Measurements from ENCODE around the gene GPX5. TPM values are rescaled to one million over a fixed set of nuclear protein-coding genes. Genes with fewer than 3 reads are reported as not detected.

The GPX5 gene
- total RNA-seq, 2 experiments from 2014 or later, result 0.09 TPM; not detected in 1

DNA sequence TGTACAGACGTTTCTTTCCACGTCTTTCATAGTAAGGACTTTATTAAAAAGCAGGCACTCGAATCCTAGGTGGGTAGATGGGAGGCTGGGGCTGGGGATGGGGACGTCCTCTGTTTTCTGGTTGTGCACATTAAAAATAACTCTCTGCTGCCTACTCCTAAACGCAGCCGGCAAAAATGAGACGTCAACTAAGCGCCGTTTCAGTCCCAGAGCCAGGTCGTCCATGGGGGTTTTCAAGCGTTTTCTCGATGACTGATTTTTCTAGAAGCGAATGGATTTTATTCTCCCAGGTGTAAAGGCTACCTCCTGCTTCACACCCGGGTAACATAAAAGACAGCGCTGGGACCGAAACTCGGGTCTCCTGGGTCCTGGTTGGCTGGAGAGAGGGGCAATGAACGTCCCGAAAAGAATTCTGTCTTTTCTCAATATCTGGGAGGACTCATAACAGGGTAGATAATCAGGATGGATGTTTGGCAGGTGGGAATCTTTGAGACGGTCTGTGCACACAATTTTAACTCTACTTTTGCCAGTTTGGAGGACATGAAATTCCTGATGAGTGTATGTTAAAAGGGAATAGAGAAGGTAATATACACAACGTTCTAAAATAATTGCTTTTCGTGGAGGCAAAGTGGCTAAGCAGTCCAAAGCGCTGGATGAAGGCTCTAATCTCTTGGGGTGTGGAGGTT, 35.3 kb upstream of the GPX5 start:
- POLR2A ChIA-PET, result no interaction called here
- TF ChIP-seq EZH2phosphoT487 (IDR thresholded peaks at IDR 0.05; ENCODE audit: borderline replicate concordance, low read depth, low read length), result no peak
- TF ChIP-seq, protein P1, sequence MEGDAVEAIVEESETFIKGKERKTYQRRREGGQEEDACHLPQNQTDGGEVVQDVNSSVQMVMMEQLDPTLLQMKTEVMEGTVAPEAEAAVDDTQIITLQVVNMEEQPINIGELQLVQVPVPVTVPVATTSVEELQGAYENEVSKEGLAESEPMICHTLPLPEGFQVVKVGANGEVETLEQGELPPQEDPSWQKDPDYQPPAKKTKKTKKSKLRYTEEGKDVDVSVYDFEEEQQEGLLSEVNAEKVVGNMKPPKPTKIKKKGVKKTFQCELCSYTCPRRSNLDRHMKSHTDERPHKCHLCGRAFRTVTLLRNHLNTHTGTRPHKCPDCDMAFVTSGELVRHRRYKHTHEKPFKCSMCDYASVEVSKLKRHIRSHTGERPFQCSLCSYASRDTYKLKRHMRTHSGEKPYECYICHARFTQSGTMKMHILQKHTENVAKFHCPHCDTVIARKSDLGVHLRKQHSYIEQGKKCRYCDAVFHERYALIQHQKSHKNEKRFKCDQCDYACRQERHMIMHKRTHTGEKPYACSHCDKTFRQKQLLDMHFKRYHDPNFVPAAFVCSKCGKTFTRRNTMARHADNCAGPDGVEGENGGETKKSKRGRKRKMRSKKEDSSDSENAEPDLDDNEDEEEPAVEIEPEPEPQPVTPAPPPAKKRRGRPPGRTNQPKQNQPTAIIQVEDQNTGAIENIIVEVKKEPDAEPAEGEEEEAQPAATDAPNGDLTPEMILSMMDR (conservative IDR thresholded peaks at IDR 0.05; ENCODE audit: low read length), result no peak
- H2AFZ ChIP-seq (ENCODE audit: low read length), result no peak overlapping the region
- H3K4me1 ChIP-seq (ENCODE audit: insufficient read depth, low read length, poor library complexity, severe bottlenecking), result no peaks in the 10 kb centered on the region
- no peaks in the 10 kb centered on the region for H3K36me3 ChIP-seq (ENCODE audit: insufficient read depth, low read length)
- no peak overlapping the region for H3K4me3 ChIP-seq (ENCODE audit: low read depth, low read length, poor library complexity, severe bottlenecking)
- CTCF ChIA-PET (ENCODE audit: unreplicated experiment), result no interaction called here
- H3K4me2 ChIP-seq (ENCODE audit: low read length), result no peak overlapping the region
- no peak overlapping the region for H3K27ac ChIP-seq (ENCODE audit: low read depth, low read length, poor library complexity, severe bottlenecking)
- no peaks in the 10 kb centered on the region for H3K9me2 ChIP-seq (ENCODE audit: insufficient read depth, low read length)
- no peak for DNase-seq (ENCODE audit: low spot score)
- no TSS peak for BruUV-seq (replicated peaks)
- intact Hi-C loops (cut with micrococcal nuclease; ENCODE audit: unreplicated experiment), result no loop called here
- H4K20me1 ChIP-seq (ENCODE audit: insufficient read depth, low read length), result no peaks in the 10 kb centered on the region
- no peaks in the 10 kb centered on the region for H3K79me2 ChIP-seq (ENCODE audit: insufficient read depth, low read depth, low read length)
- H3K9me3 ChIP-seq (ENCODE audit: low read length), result no peaks in the 10 kb centered on the region

DNA sequence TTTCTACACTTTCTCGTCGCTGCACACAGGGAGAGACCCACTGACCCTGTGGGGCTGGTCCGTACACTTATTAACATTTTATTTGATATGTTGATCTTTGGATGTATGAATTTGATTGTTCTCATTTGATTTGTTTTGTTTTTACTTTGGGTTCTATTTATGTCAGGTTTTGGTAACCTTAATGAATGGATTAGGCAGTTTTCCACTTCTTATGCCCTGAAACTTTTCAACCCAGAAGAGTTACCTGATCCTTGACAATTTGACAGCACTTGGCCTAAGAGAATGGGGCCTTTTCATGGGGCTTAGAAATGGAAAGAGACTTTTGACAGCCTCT, 33.7 kb upstream of the GPX5 start:
- POLR2A ChIA-PET, result no interaction called here
- no peak for DNase-seq (ENCODE audit: low spot score)
- Histone ChIP-seq H3K27ac (ENCODE audit: low read depth, low read length, poor library complexity, severe bottlenecking) (no peak overlapping the region), H3K9me2 (ENCODE audit: insufficient read depth, low read length) (no peaks in the 10 kb centered on the region), H3K79me2 (ENCODE audit: insufficient read depth, low read depth, low read length) (no peaks in the 10 kb centered on the region), H3K9me3 (ENCODE audit: low read length) (no peaks in the 10 kb centered on the region), H3K36me3 (ENCODE audit: insufficient read depth, low read length) (no peaks in the 10 kb centered on the region), H3K4me1 (ENCODE audit: insufficient read depth, low read length, poor library complexity, severe bottlenecking) (no peaks in the 10 kb centered on the region), H4K20me1 (ENCODE audit: insufficient read depth, low read length) (no peaks in the 10 kb centered on the region), H3K4me3 (ENCODE audit: low read depth, low read length, poor library complexity, severe bottlenecking) (no peak overlapping the region), H3K4me2 (ENCODE audit: low read length) (no peak overlapping the region), H2AFZ (ENCODE audit: low read length) (no peak overlapping the region)
- BruUV-seq (replicated peaks), result no TSS peak
- TF ChIP-seq EZH2phosphoT487 (IDR thresholded peaks at IDR 0.05; ENCODE audit: borderline replicate concordance, low read depth, low read length), result no peak
- TF ChIP-seq, protein P1 (conservative IDR thresholded peaks at IDR 0.05; ENCODE audit: low read length), result no peak
- intact Hi-C loops (cut with micrococcal nuclease; ENCODE audit: unreplicated experiment), result no loop called here
- CTCF ChIA-PET (ENCODE audit: unreplicated experiment), result no interaction called here

DNA sequence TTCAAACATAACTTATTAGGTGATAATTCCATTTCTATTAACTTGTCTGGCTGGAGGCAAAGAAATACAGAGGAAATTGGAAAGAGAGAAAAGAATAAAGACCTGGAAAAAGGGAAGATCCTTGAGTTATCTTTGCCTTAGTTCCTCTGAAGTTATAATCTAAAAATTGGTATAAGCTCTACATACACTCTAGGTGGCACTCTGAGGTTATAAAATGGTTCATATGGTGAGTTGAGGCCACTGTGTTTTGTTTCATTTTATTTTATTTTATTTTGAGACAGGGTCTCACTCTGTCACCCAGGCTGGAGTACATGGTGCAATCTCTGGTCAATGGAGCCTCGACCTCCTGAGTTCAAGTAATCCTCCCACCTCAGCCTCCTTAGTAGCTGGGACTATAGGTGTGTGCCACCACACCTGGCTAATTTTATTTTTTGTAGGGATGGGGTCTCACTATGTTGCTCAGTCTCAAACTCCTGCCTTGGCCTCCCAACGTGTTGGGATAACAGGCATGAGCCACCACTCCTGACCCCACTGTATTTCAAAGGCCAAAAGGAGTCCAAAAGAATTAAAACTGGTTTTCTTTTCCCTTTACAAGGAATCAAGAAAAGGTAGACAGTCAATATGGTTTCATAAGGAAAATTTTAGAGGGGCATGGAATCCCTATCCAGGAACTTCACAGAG, 29.4 kb upstream of the GPX5 start:
- Histone ChIP-seq H3K4me1 (ENCODE audit: insufficient read depth, low read length, poor library complexity, severe bottlenecking) (no peaks in the 10 kb centered on the region), H3K4me2 (ENCODE audit: low read length) (no peak overlapping the region), H3K27ac (ENCODE audit: low read depth, low read length, poor library complexity, severe bottlenecking) (no peak overlapping the region), H3K79me2 (ENCODE audit: insufficient read depth, low read depth, low read length) (no peaks in the 10 kb centered on the region), H3K36me3 (ENCODE audit: insufficient read depth, low read length) (no peaks in the 10 kb centered on the region), H3K9me3 (ENCODE audit: low read length) (no peaks in the 10 kb centered on the region), H4K20me1 (ENCODE audit: insufficient read depth, low read length) (no peaks in the 10 kb centered on the region), H2AFZ (ENCODE audit: low read length) (no peak overlapping the region), H3K9me2 (ENCODE audit: insufficient read depth, low read length) (no peaks in the 10 kb centered on the region), H3K4me3 (ENCODE audit: low read depth, low read length, poor library complexity, severe bottlenecking) (no peak overlapping the region)
- TF ChIP-seq, protein P1 (conservative IDR thresholded peaks at IDR 0.05; ENCODE audit: low read length), result peak; percentile 64
- no peak for TF ChIP-seq EZH2phosphoT487 (IDR thresholded peaks at IDR 0.05; ENCODE audit: borderline replicate concordance, low read depth, low read length)
- ChIA-PET POLR2A (no interaction called here), CTCF (ENCODE audit: unreplicated experiment) (no interaction called here)
- no TSS peak for BruUV-seq (replicated peaks)
- peak; percentile 20 for DNase-seq (ENCODE audit: low spot score)
- intact Hi-C loops (cut with micrococcal nuclease; ENCODE audit: unreplicated experiment), result loop anchor here (2.0 kb wide), 1 partner anchor 189 kb away; no protein-coding TSS in a partner anchor

All from OCI-LY7 (cell line).